Esophagus muscularis mucosa (tissue), 4 donors: ENCODE data around the gene EP400. TPM values are rescaled to one million over a fixed set of nuclear protein-coding genes. Genes with fewer than 3 reads are reported as not detected.

Experiments
- DNase-seq: peaks from one replicate; pipeline ENCODE4 v3.0.0-alpha.2; 2017; ENCODE audit errors: extremely low spot score
- H3K27ac ChIP-seq, 4 donors: fragments of 200-600 bp; sonication (generic); replicated peaks in 1 of 4; 1 replicate in 3 of 4; 2 replicates in 1 of 4; pipeline ENCODE4 v1.5.1; 2016 to 2019; ENCODE audit warnings: mild to moderate bottlenecking in 1 of 4
- H3K27me3 ChIP-seq, 4 donors: fragments of 200-600 bp; sonication (generic); one replicate each; pipeline versions ENCODE4 v1.5.1 to v1.6.0; 2016 to 2019
- H3K36me3 ChIP-seq, 4 donors: fragments of 200-600 bp; sonication (generic); one replicate each; pipeline ENCODE4 v1.5.1; 2016 to 2019
- H3K4me1 ChIP-seq, 4 donors: fragments of 200-600 bp; sonication (generic); one replicate each; pipeline ENCODE4 v1.5.1; 2016 to 2019
- H3K4me3 ChIP-seq, 4 donors: fragments of 200-600 bp; sonication (generic); 1 replicate in 2 of 4; 2 replicates in 2 of 4; pipeline ENCODE4 v1.5.1; 2016 to 2019; ENCODE audit warnings: mild to moderate bottlenecking in 4 of 4, moderate library complexity in 1 of 4
- H3K9me3 ChIP-seq, 4 donors: fragments of 200-600 bp; sonication (generic); 1 replicate in 3 of 4; 2 replicates in 1 of 4; pipeline ENCODE4 v1.5.1; 2016 to 2019
- CTCF ChIP-seq, 3 experiments: fragments of 200-600 bp in 2 of 3; fragments of 450-650 bp in 1 of 3; sonication (generic) in 2 of 3; IDR thresholded peaks; one replicate each; pipeline ENCODE4 v1.5.1; 2017 to 2019; ENCODE audit warnings: antibody characterized with exemption in 3 of 3, mild to moderate bottlenecking in 2 of 3, moderate library complexity in 1 of 3
- EP300 ChIP-seq: sonication (generic); formaldehyde crosslinking; IDR thresholded peaks from one replicate; pipeline ENCODE4 v1.6.1; 2017; ENCODE audit warnings: antibody characterized with exemption
- POLR2A ChIP-seq: fragments of 450-650 bp; IDR thresholded peaks from one replicate; pipeline ENCODE4 v1.6.1; 2017; ENCODE audit warnings: antibody characterized with exemption, moderate library complexity, mild to moderate bottlenecking, low read depth
- POLR2AphosphoS5 ChIP-seq, 2 donors: sonication (generic); formaldehyde crosslinking; IDR thresholded peaks; one replicate each; pipeline ENCODE4 v1.6.1; 2017; ENCODE audit warnings: antibody characterized with exemption in 2 of 2
- WGBS: methylation state at CpG from one replicate; pipeline ENCODE4 v1.1.5; 2018; 5-methylcytosine and 5-hydroxymethylcytosine counted together
- intact Hi-C: fragments of 100-400 bp; cut with DNase I; formaldehyde crosslinking; loops from one replicate; pipeline ENCODE4 v1.15.1; 2023
- total RNA-seq, 4 donors: library from RNA; depleted of rRNA; stranded (reverse); fragments of >200 nt; gene quantifications; one replicate each; pipeline versions ENCODE4 v1.1.0 to v1.2.1, GENCODE V29; 2016

Gene EP400
- total RNA-seq, 4 donors from 2014 or later = 16.9 to 31.1 (median 22.4) TPM

GRCh38 chr12:131903270-131904255 lies 46.2 kb upstream of the EP400 start:
- H3K27ac ChIP-seq = no peak overlapping the region
- no peak for DNase-seq
- peaks cover 59 to 79% (median 72%) of the 10 kb centered on the region in 4 donors for H3K4me1 ChIP-seq
- H3K4me3 ChIP-seq = no peak overlapping the region
- TF ChIP-seq POLR2A (no peak), CTCF (IDR thresholded peaks at IDR 0.05) (no peak), EP300 (no peak), POLR2AphosphoS5 (IDR thresholded peaks at IDR 0.05) (no peak)
- no peaks in the 10 kb centered on the region for H3K27me3 ChIP-seq
- 91% methylated on average over 7 of the region's 13 CpGs for WGBS
- H3K9me3 ChIP-seq = no peaks in the 10 kb centered on the region
- intact Hi-C loops = no loop called here
- H3K36me3 ChIP-seq = peaks cover 15 to 63% (median 44%) of the 10 kb centered on the region in 4 donors

- DNase-seq = no peak
- Histone ChIP-seq H3K9me3 (no peaks in the 10 kb centered on the region), H3K4me3 (no peak overlapping the region), H3K36me3 (peaks cover 23 to 64% (median 46%) of the 10 kb centered on the region in 4 donors), H3K4me1 (peaks cover 59 to 71% (median 65%) of the 10 kb centered on the region in 4 donors), H3K27me3 (no peaks in the 10 kb centered on the region), H3K27ac (no peak overlapping the region)
- TF ChIP-seq CTCF (IDR thresholded peaks at IDR 0.05) (no peak), POLR2A (no peak), EP300 (no peak), POLR2AphosphoS5 (IDR thresholded peaks at IDR 0.05) (no peak)
- intact Hi-C loops = no loop called here
- 83% methylated on average over 1 of the region's 5 CpGs for WGBS
Observed at GRCh38 chr12:131904346-131904745, 45.4 kb upstream of the EP400 start.

GRCh38 chr12:131905081-131905629 lies 44.6 kb upstream of the EP400 start:
- Histone ChIP-seq H3K27me3 (no peaks in the 10 kb centered on the region), H3K4me1 (peaks cover 54 to 63% (median 57%) of the 10 kb centered on the region in 4 donors), H3K27ac (no peak overlapping the region), H3K36me3 (peaks cover 31 to 68% (median 51%) of the 10 kb centered on the region in 4 donors), H3K4me3 (no peak overlapping the region), H3K9me3 (no peaks in the 10 kb centered on the region)
- 75% methylated on average over 11 of the region's 13 CpGs for WGBS
- intact Hi-C loops = no loop called here
- no peak for TF ChIP-seq EP300
- TF ChIP-seq POLR2A = no peak
- no peak for DNase-seq

- no peak for TF ChIP-seq POLR2AphosphoS5 (IDR thresholded peaks at IDR 0.05)
- TF ChIP-seq EP300 = no peak
- TF ChIP-seq POLR2A = no peak
- Histone ChIP-seq H3K36me3 (peaks cover 36 to 68% (median 54%) of the 10 kb centered on the region in 4 donors), H3K9me3 (no peaks in the 10 kb centered on the region), H3K4me3 (no peak overlapping the region), H3K4me1 (peaks cover 49 to 58% (median 52%) of the 10 kb centered on the region in 4 donors), H3K27me3 (no peaks in the 10 kb centered on the region), H3K27ac (no peak overlapping the region)
- intact Hi-C loops = no loop called here
- 92% methylated on average over 11 of the region's 15 CpGs for WGBS
- no peak for DNase-seq
Observed at GRCh38 chr12:131905630-131906091, 44.1 kb upstream of the EP400 start.

GRCh38 chr12:131907379-131908091 lies 42.2 kb upstream of the EP400 start:
- TF ChIP-seq CTCF (IDR thresholded peaks at IDR 0.05) = no peak
- TF ChIP-seq POLR2A = no peak
- TF ChIP-seq POLR2AphosphoS5 (IDR thresholded peaks at IDR 0.05) = no peak
- no peak for TF ChIP-seq EP300
- H3K36me3 ChIP-seq = peaks cover 46 to 82% (median 70%) of the 10 kb centered on the region in 4 donors
- no peaks in the 10 kb centered on the region for H3K9me3 ChIP-seq
- H3K4me3 ChIP-seq = no peak overlapping the region
- no peak for DNase-seq
- no peak overlapping the region for H3K27ac ChIP-seq
- no peaks in the 10 kb centered on the region for H3K27me3 ChIP-seq
- 84% methylated on average over 17 of the region's 31 CpGs for WGBS
- intact Hi-C loops = no loop called here
- H3K4me1 ChIP-seq = peaks cover 40 to 52% (median 46%) of the 10 kb centered on the region in 4 donors
